Measurements from ENCODE around the gene CNTNAP4.

Gene CNTNAP4

GRCh38 chr16:76280421-76281215, 3.4 kb downstream of the CNTNAP4 start:
- TF ChIP-seq GATA1 (IDR thresholded peaks at IDR 0.05; ENCODE audit: low read depth, low read length) (no peak), POLR2A (IDR thresholded peaks at IDR 0.05; ENCODE audit: low read length) (no peak)
- DNase-seq = no peak

GRCh38 chr16:76287466-76287865, 10.3 kb downstream of the CNTNAP4 start:
- no peak for DNase-seq
- TF ChIP-seq POLR2A (IDR thresholded peaks at IDR 0.05; ENCODE audit: low read length) (no peak), GATA1 (IDR thresholded peaks at IDR 0.05; ENCODE audit: low read depth, low read length) (no peak)

- no peak for DNase-seq
- TF ChIP-seq POLR2A (IDR thresholded peaks at IDR 0.05; ENCODE audit: low read length) (no peak), GATA1 (IDR thresholded peaks at IDR 0.05; ENCODE audit: low read depth, low read length) (no peak)
These were observed 15.0 kb downstream of the CNTNAP4 start for GRCh38 chr16:76292218-76292617.

- TF ChIP-seq POLR2A (IDR thresholded peaks at IDR 0.05; ENCODE audit: low read length) (no peak), GATA1 (IDR thresholded peaks at IDR 0.05; ENCODE audit: low read depth, low read length) (no peak)
- DNase-seq = no peak
These were observed 16.8 kb downstream of the CNTNAP4 start for GRCh38 chr16:76293980-76294379.

GRCh38 chr16:76294396-76295214, 17.4 kb downstream of the CNTNAP4 start:
- no peak for TF ChIP-seq POLR2A (IDR thresholded peaks at IDR 0.05; ENCODE audit: low read length)
- no peak for TF ChIP-seq GATA1 (IDR thresholded peaks at IDR 0.05; ENCODE audit: low read depth, low read length)
- DNase-seq = no peak

- no peak for DNase-seq
- TF ChIP-seq POLR2A (IDR thresholded peaks at IDR 0.05; ENCODE audit: low read length) (no peak), GATA1 (IDR thresholded peaks at IDR 0.05; ENCODE audit: low read depth, low read length) (no peak)
These were observed 20.7 kb downstream of the CNTNAP4 start for GRCh38 chr16:76297941-76298340.

GRCh38 chr16:76303637-76304314, 26.6 kb downstream of the CNTNAP4 start:
- DNase-seq = no peak
- TF ChIP-seq GATA1 (IDR thresholded peaks at IDR 0.05; ENCODE audit: low read depth, low read length) (no peak), POLR2A (IDR thresholded peaks at IDR 0.05; ENCODE audit: low read length) (no peak)

GRCh38 chr16:76309639-76310335, 32.6 kb downstream of the CNTNAP4 start:
- TF ChIP-seq POLR2A (IDR thresholded peaks at IDR 0.05; ENCODE audit: low read length) = no peak
- TF ChIP-seq GATA1 (IDR thresholded peaks at IDR 0.05; ENCODE audit: low read depth, low read length) = no peak
- DNase-seq = no peak

- TF ChIP-seq POLR2A (IDR thresholded peaks at IDR 0.05; ENCODE audit: low read length) (no peak), GATA1 (IDR thresholded peaks at IDR 0.05; ENCODE audit: low read depth, low read length) (no peak)
- no peak for DNase-seq
These were observed 34.1 kb downstream of the CNTNAP4 start for GRCh38 chr16:76311260-76311659.

GRCh38 chr16:76318565-76318964, 41.4 kb downstream of the CNTNAP4 start:
- no peak for DNase-seq
- TF ChIP-seq POLR2A (IDR thresholded peaks at IDR 0.05; ENCODE audit: low read length) (no peak), GATA1 (IDR thresholded peaks at IDR 0.05; ENCODE audit: low read depth, low read length) (no peak)

- TF ChIP-seq POLR2A (IDR thresholded peaks at IDR 0.05; ENCODE audit: low read length) (no peak), GATA1 (IDR thresholded peaks at IDR 0.05; ENCODE audit: low read depth, low read length) (no peak)
- no peak for DNase-seq
These were observed 51.9 kb downstream of the CNTNAP4 start for GRCh38 chr16:76329106-76329505.

GRCh38 chr16:76335180-76335974, 58.2 kb downstream of the CNTNAP4 start:
- TF ChIP-seq POLR2A (IDR thresholded peaks at IDR 0.05; ENCODE audit: low read length) = no peak
- TF ChIP-seq GATA1 (IDR thresholded peaks at IDR 0.05; ENCODE audit: low read depth, low read length) = no peak

GRCh38 chr16:76336112-76336511, 58.9 kb downstream of the CNTNAP4 start:
- no peak for DNase-seq
- no peak for TF ChIP-seq GATA1 (IDR thresholded peaks at IDR 0.05; ENCODE audit: low read depth, low read length)
- TF ChIP-seq POLR2A (IDR thresholded peaks at IDR 0.05; ENCODE audit: low read length) = no peak

More at GRCh38 chr16:76335180-76335974, 58.2 kb downstream of the CNTNAP4 start:
- DNase-seq = peak; percentile 35 to 56
